HG03060 (cell line): ENCODE results near the gene CS.

Source experiments
- ATAC-seq: cut with Tn5 transposase; IDR thresholded peaks from one replicate; pipeline ENCODE4 v1.9.1; 2021; ENCODE audit warnings: low read depth, moderate number of reproducible peaks; ENCODE audit not compliant: unreplicated experiment

The CS gene

GRCh38 chr12:56222531-56222895 is 77.6 kb downstream of the CS start:
- no peak for ATAC-seq

DNA sequence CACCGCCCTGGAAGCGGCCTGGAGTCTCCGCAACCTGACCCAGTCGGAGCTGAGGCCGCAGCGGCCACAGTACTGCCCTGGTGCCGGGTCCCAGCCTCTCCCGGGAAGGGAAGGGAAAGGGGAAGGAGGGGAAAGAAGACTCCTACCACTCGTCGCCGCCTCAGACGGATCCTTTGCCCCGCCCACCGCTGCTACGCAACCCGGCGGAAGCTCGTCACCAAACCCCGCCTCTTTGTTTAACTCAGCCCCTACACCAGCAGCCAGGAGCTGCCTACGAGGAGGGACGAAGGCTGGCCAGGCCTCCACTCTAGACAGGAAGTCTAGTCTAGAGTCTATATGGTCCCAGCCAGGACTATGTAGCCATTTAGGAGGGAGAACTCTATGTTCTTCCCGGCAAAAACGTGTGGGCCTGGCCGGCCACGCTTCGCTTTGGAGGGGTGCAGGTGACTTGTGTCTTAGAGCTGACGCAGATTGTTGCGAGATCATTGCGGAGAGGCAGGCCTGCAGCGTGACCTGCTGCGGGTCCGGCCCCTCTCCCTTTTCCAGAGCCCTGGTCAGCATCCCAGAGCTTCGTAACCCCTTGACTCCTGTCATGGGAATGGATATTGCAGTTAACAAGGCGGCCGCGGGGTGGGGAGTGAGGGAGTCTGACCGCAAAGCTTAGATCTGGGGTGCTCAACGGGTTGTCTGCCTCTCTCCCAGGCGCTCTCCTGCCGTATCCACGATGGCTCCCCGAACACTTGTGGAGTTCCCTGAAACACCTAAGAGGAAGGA is 78.2 kb downstream of the CS start, which contains the start of gene RNF41:
Gene RNF41 (minus strand): TSS at position 166 of the 774 bp plus-strand sequence. CDS start 7,875 bp downstream, outside the sequence.
- ATAC-seq: peak; percentile 74
